Activated gamma-delta T cell treated with anti-CD3 and anti-CD28 coated beads, Interleukin-2, amount 50 U/mL, for 16 hours (primary cell): Measurements from ENCODE around the gene AMIGO1.

Experiments
- DNase-seq: peaks from one replicate; pipeline ENCODE4 v3.0.0-alpha.2; 2020; ENCODE audit warnings: low read depth

The AMIGO1 gene

GRCh38 chr1:109454497-109455133 lies 54.9 kb downstream of the AMIGO1 start:
- DNase-seq, result no peak
